GM12878 (cell line): ENCODE results near the gene TRDN.

Source experiments
- BCL11A ChIP-seq: IDR thresholded peaks from 2 replicates; pipeline ENCODE4 v1.6.1; 2011; ENCODE audit warnings: low read depth, low read length
- CTCF ChIP-seq, 3 experiments: IDR thresholded peaks in 2 of 3; conservative IDR thresholded peaks in 1 of 3; 2 replicates each; pipeline ENCODE4 v1.5.1; 2011; ENCODE audit warnings: low read depth in 3 of 3, low read length in 3 of 3, mild to moderate bottlenecking in 3 of 3, control low read depth in 2 of 3, moderate library complexity in 2 of 3, inconsistent platforms in 1 of 3, mixed read lengths in 1 of 3; ENCODE audit not compliant: control insufficient read depth in 2 of 3, insufficient read depth in 1 of 3; ENCODE audit errors: extremely low read depth in 1 of 3
- EP300 ChIP-seq, 2 experiments: fragments of 150-350 bp in 1 of 2; IDR thresholded peaks; 2 replicates each; pipeline ENCODE4 v1.6.1; 2011 to 2012; ENCODE audit warnings: low read depth in 2 of 2, low read length in 2 of 2, borderline replicate concordance in 1 of 2, improper control_type of control experiment in 1 of 2, inconsistent platforms in 1 of 2; ENCODE audit not compliant: control insufficient read depth in 1 of 2
- EZH2 ChIP-seq: IDR thresholded peaks from 2 replicates; pipeline ENCODE4 v1.6.1; 2012; ENCODE audit warnings: low read depth, mild to moderate bottlenecking, control low read depth, inconsistent platforms, low read length, borderline replicate concordance; ENCODE audit not compliant: control insufficient read depth
- HCFC1 ChIP-seq: fragments of 150-350 bp; IDR thresholded peaks from 2 replicates; pipeline ENCODE4 v1.6.1; 2014; ENCODE audit warnings: low read length
- HSF1 ChIP-seq: fragments of 150-350 bp; IDR thresholded peaks from 2 replicates; pipeline ENCODE4 v1.6.1; 2014; ENCODE audit warnings: mild to moderate bottlenecking, low read depth, low read length
- IKZF1 ChIP-seq: fragments of 450-650 bp; conservative IDR thresholded peaks from 2 replicates; pipeline ENCODE4 v1.6.1; 2017; ENCODE audit warnings: antibody characterized with exemption, mild to moderate bottlenecking
- NFXL1 ChIP-seq: fragments of 450-650 bp; IDR thresholded peaks from 2 replicates; pipeline ENCODE4 v1.6.1; 2017; ENCODE audit warnings: antibody characterized with exemption, mild to moderate bottlenecking, borderline replicate concordance
- POLR2A ChIP-seq: IDR thresholded peaks from 2 replicates; pipeline ENCODE4 v1.6.1; 2011; ENCODE audit warnings: low read depth, mild to moderate bottlenecking, low read length
- POU2F2 ChIP-seq: IDR thresholded peaks from 3 replicates; pipeline ENCODE4 v1.6.1; 2011; ENCODE audit warnings: low read depth, mild to moderate bottlenecking, low read length, borderline replicate concordance
- SMC3 ChIP-seq: IDR thresholded peaks from 2 replicates; pipeline ENCODE4 v1.6.1; 2011; ENCODE audit warnings: low read length, improper control_type of control experiment, borderline replicate concordance
- ZNF274 ChIP-seq: IDR thresholded peaks from one replicate; pipeline ENCODE4 v1.8.0; 2011; ENCODE audit not compliant: insufficient read length, insufficient read depth
- TF ChIP-seq, protein P1 (sequence below): fragments of 450-650 bp; IDR thresholded peaks from 2 replicates; pipeline ENCODE4 v1.6.1; 2016; ENCODE audit warnings: mild to moderate bottlenecking, moderate library complexity, borderline replicate concordance

GRCh38 chr6:123575188-123575587 lies 61.6 kb downstream of the TRDN start:
- no peak for TF ChIP-seq HCFC1
- TF ChIP-seq ZNF274: no peak
- TF ChIP-seq CTCF (IDR thresholded peaks at IDR 0.05 in 2 of 3, conservative IDR thresholded peaks at IDR 0.05 in 1 of 3; ENCODE audit: control insufficient read depth in 2 of 3, extremely low read depth in 1 of 3, insufficient read depth in 1 of 3, low read depth in 3 of 3, low read length in 3 of 3): no peak
- TF ChIP-seq POLR2A: no peak
- no peak for TF ChIP-seq POU2F2
- TF ChIP-seq NFXL1: no peak
- no peak for TF ChIP-seq BCL11A
- TF ChIP-seq EP300 (IDR thresholded peaks at IDR 0.05; ENCODE audit: borderline replicate concordance in 1 of 2, control insufficient read depth in 1 of 2, low read depth in 2 of 2, low read length in 2 of 2): no peak
- no peak for TF ChIP-seq EZH2
- TF ChIP-seq, protein P1, sequence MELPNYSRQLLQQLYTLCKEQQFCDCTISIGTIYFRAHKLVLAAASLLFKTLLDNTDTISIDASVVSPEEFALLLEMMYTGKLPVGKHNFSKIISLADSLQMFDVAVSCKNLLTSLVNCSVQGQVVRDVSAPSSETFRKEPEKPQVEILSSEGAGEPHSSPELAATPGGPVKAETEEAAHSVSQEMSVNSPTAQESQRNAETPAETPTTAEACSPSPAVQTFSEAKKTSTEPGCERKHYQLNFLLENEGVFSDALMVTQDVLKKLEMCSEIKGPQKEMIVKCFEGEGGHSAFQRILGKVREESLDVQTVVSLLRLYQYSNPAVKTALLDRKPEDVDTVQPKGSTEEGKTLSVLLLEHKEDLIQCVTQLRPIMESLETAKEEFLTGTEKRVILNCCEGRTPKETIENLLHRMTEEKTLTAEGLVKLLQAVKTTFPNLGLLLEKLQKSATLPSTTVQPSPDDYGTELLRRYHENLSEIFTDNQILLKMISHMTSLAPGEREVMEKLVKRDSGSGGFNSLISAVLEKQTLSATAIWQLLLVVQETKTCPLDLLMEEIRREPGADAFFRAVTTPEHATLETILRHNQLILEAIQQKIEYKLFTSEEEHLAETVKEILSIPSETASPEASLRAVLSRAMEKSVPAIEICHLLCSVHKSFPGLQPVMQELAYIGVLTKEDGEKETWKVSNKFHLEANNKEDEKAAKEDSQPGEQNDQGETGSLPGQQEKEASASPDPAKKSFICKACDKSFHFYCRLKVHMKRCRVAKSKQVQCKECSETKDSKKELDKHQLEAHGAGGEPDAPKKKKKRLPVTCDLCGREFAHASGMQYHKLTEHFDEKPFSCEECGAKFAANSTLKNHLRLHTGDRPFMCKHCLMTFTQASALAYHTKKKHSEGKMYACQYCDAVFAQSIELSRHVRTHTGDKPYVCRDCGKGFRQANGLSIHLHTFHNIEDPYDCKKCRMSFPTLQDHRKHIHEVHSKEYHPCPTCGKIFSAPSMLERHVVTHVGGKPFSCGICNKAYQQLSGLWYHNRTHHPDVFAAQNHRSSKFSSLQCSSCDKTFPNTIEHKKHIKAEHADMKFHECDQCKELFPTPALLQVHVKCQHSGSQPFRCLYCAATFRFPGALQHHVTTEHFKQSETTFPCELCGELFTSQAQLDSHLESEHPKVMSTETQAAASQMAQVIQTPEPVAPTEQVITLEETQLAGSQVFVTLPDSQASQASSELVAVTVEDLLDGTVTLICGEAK: no peak
- no peak for TF ChIP-seq HSF1
- TF ChIP-seq IKZF1: no peak
- TF ChIP-seq SMC3: no peak
